GM21723 (cell line): ENCODE results near the gene MYO1D.

Experiments
- ATAC-seq: cut with Tn5 transposase; IDR thresholded peaks from one replicate; pipeline ENCODE4 v1.9.1; 2021; ENCODE audit warnings: mild to moderate bottlenecking, moderate library complexity; ENCODE audit not compliant: unreplicated experiment

MYO1D gene

DNA sequence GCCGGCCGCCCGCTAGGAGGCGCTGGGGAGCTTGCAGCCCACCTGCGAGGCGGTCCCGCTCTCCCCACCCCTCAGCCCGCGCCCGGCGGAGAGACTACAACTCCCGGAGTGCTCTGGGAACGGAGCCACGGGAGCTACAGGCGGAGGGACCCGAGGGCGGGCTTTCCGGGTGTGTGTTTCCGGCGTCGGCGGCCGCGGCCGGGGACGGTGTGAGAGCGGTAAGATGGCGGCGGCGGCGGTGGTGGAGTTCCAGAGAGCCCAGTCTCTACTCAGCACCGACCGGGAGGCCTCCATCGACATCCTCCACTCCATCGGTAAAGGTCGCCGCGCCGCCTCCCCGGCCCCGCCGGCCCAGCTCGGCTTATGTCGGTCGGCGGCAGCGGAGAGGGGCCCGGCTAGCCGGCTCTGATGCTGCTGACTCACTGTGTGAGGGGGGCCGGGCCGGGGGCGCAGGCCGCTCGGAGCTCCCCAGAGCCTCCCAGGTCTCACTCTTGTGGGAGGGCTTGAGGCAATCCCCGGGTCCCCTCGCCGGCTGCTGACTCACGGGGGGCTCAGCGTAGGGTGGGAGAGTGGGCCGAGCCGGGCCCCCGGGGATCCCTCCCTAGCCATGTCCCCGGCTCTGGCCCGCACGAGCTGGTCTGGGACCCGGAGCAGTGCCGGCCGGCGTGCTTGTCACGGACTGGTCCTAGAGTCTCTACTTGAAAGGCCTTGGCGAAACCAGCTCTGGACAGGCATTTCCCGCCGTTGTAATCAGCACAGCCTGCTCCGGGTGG is 432.4 kb downstream of the MYO1D start, which contains the start of gene PSMD11:
TSS of gene PSMD11 (plus strand) at position 210 of the 773 bp plus-strand sequence. CDS start at position 224, 14 bp downstream.
- peak; percentile 92 for ATAC-seq

DNA sequence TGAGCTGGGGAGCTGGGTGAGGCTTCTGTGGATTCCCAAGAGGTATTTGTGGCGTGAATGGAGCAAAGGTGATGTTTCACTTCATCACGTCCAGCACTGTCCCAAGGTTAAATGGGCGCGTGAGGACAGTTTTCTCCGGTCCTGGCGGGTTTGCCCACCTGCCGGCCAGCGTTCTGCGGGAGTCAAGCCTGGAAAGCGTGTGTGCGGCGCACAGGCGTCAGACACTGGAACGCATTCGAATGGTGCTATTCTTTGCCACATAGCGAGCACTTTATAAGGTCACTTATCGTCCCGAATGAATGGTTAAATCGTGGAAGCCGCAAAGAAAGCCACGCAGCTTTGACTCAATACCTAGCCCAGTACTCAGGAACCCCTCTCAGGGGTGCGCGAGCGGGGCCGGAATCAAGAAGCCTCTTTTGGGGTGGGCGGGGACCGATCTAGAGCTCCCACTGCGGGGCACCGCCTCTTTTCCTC is 433.1 kb downstream of the MYO1D start:
- ATAC-seq = peak; percentile 8
